HG02973 (cell line): Measurements from ENCODE around the gene RASGRF1.
"Not testable (repeated sequence)": the region's sequence is repeated elsewhere in the genome, so short reads cannot be mapped to it uniquely, and the experiment has no call there.

Source experiments
- ATAC-seq: cut with Tn5 transposase; IDR thresholded peaks from one replicate; pipeline ENCODE4 v1.9.1; 2021; ENCODE audit warnings: moderate library complexity; ENCODE audit not compliant: unreplicated experiment

Gene RASGRF1

GRCh38 chr15:79090487-79091203 lies at the start of gene RASGRF1:
Gene RASGRF1, minus strand, starts transcription at chr15:79090780. Its CDS starts 282 bp downstream, at chr15:79090498.
- ATAC-seq: no peak

- ATAC-seq: no peak
These were observed 46.0 kb upstream of the RASGRF1 start for GRCh38 chr15:79136434-79137046.

GRCh38 chr15:79133309-79133708 lies 42.7 kb upstream of the RASGRF1 start:
- ATAC-seq: no peak

- no peak for ATAC-seq
These were observed 42.2 kb upstream of the RASGRF1 start for GRCh38 chr15:79132770-79133169.

- no peak for ATAC-seq
These were observed 41.8 kb upstream of the RASGRF1 start for GRCh38 chr15:79132361-79132760.

GRCh38 chr15:79130535-79131130 lies 40.1 kb upstream of the RASGRF1 start:
- no peak for ATAC-seq

GRCh38 chr15:79129235-79129634 lies 38.7 kb upstream of the RASGRF1 start:
- ATAC-seq: no peak

- no peak for ATAC-seq
These were observed 38.0 kb upstream of the RASGRF1 start for GRCh38 chr15:79128556-79128955.

GRCh38 chr15:79124388-79124787 lies 33.8 kb upstream of the RASGRF1 start:
- no peak for ATAC-seq

GRCh38 chr15:79122991-79123390 lies 32.4 kb upstream of the RASGRF1 start:
- ATAC-seq: no peak

- no peak for ATAC-seq
These were observed 31.8 kb upstream of the RASGRF1 start for GRCh38 chr15:79122391-79122790.

GRCh38 chr15:79121571-79121970 lies 31.0 kb upstream of the RASGRF1 start:
- ATAC-seq: no peak

- ATAC-seq: no peak
These were observed 27.0 kb upstream of the RASGRF1 start for GRCh38 chr15:79117442-79118204.

- no peak for ATAC-seq
These were observed 26.2 kb upstream of the RASGRF1 start for GRCh38 chr15:79116771-79117170.

GRCh38 chr15:79115986-79116665 lies 25.5 kb upstream of the RASGRF1 start:
- no peak for ATAC-seq

GRCh38 chr15:79113831-79114230 lies 23.3 kb upstream of the RASGRF1 start:
- no peak for ATAC-seq

- not testable (repeated sequence) for ATAC-seq
These were observed 20.8 kb upstream of the RASGRF1 start for GRCh38 chr15:79111404-79111803.

- no peak for ATAC-seq
These were observed 14.6 kb upstream of the RASGRF1 start for GRCh38 chr15:79105141-79105540.

- no peak for ATAC-seq
These were observed 12.0 kb upstream of the RASGRF1 start for GRCh38 chr15:79102595-79102994.

- ATAC-seq: no peak
These were observed 11.4 kb upstream of the RASGRF1 start for GRCh38 chr15:79101866-79102581.
